Measurements from ENCODE around the gene SAMD3.

DNA sequence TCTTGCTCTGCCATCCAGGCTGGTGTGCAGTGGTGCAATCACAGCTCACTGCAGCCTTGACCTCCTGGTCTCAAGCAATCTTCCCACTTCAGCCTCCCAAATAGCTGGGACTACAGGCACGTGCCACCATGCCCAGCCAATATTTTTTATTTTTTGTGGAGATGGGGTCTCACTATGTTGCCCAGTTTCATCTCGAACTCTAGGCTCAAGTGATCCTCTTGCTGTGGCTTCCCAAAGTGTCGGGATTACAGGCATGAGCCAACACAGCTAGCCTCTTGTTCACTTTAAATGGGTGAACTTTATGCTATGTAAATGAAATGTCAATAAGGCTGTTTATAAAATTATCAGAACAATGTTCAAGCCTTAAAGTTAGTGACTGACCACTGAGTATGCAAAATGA is 37.1 kb downstream of the SAMD3 start:
- TF ChIP-seq JUN (IDR thresholded peaks at IDR 0.05; ENCODE audit: borderline replicate concordance, insufficient read depth, insufficient read length, low read depth): no peak
- TF ChIP-seq, protein P1, sequence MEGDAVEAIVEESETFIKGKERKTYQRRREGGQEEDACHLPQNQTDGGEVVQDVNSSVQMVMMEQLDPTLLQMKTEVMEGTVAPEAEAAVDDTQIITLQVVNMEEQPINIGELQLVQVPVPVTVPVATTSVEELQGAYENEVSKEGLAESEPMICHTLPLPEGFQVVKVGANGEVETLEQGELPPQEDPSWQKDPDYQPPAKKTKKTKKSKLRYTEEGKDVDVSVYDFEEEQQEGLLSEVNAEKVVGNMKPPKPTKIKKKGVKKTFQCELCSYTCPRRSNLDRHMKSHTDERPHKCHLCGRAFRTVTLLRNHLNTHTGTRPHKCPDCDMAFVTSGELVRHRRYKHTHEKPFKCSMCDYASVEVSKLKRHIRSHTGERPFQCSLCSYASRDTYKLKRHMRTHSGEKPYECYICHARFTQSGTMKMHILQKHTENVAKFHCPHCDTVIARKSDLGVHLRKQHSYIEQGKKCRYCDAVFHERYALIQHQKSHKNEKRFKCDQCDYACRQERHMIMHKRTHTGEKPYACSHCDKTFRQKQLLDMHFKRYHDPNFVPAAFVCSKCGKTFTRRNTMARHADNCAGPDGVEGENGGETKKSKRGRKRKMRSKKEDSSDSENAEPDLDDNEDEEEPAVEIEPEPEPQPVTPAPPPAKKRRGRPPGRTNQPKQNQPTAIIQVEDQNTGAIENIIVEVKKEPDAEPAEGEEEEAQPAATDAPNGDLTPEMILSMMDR (IDR thresholded peaks at IDR 0.05; ENCODE audit: extremely low read depth in 1 of 2, insufficient read depth in 1 of 2, low read depth in 1 of 2, low read length in 2 of 2): no peak

Measured in endothelial cell of umbilical vein (primary cell).